Fibroblast of lung (primary cell): Measurements from ENCODE around the gene STAC2.

Experiments
- CTCF ChIP-seq, 2 donors: IDR thresholded peaks in 1 of 2; conservative IDR thresholded peaks in 1 of 2; 1 replicate in 1 of 2; 2 replicates in 1 of 2; pipeline ENCODE4 v1.5.1; 2011 to 2012; ENCODE audit warnings: low read length in 2 of 2, control low read depth in 1 of 2, inconsistent platforms in 1 of 2, low read depth in 1 of 2, mild to moderate bottlenecking in 1 of 2
- EZH2 ChIP-seq: IDR thresholded peaks from 2 replicates; pipeline ENCODE4 v1.5.1; 2012; ENCODE audit warnings: low read length, control low read depth, mild to moderate bottlenecking; ENCODE audit errors: missing control alignments

DNA sequence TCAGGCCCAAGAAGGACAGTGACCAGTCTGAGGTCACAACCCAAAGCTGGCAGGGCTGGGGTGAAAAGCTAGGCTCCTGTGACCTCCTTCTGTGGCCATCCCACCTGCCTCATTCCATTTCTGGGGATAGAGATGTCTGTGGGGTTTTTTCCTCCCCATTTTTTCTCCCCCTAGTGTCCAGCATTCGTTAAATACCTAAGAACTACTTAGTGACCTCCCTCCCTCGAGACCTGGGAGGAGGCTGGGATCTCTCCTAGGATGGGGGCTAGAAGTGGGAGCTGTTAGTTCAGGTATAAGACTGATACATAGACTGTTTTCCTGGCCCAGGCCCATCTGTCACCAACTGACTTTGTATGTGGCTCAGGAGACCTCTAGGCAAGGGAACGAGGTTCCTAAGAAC, 20.5 kb upstream of the STAC2 start:
- TF ChIP-seq CTCF (conservative IDR thresholded peaks at IDR 0.05 in 1 of 2, IDR thresholded peaks at IDR 0.05 in 1 of 2; ENCODE audit: low read depth in 1 of 2, low read length in 2 of 2), result no peak
- no peak for TF ChIP-seq EZH2
